ENCODE measurements around the gene CCDC9B.

GRCh38 chr15:40345867-40346578 lies 5.3 kb upstream of the CCDC9B start:
- TF ChIP-seq POLR2AphosphoS5 (IDR thresholded peaks at IDR 0.05; ENCODE audit: low read depth) (no peak), CTCF (IDR thresholded peaks at IDR 0.05; ENCODE audit: insufficient read depth, low read length) (no peak), REST (IDR thresholded peaks at IDR 0.05; ENCODE audit: insufficient replicate concordance, low read depth) (no peak), SPI1 (IDR thresholded peaks at IDR 0.05; ENCODE audit: borderline replicate concordance, low read depth) (no peak)

Measured in HL-60 (cell line).